HG03135 (cell line): ENCODE results near the gene COLEC11.
"Not testable (repeated sequence)": the region's sequence is repeated elsewhere in the genome, so short reads cannot be mapped to it uniquely, and the experiment has no call there.

ENCODE experiments used
- ATAC-seq: cut with Tn5 transposase; IDR thresholded peaks from one replicate; pipeline ENCODE4 v1.9.1; 2021; ENCODE audit warnings: mild to moderate bottlenecking, moderate library complexity; ENCODE audit not compliant: unreplicated experiment

Gene COLEC11

GRCh38 chr2:3619661-3620060 lies 24.7 kb downstream of the COLEC11 start:
- not testable (repeated sequence) for ATAC-seq

GRCh38 chr2:3620834-3621233 lies 25.9 kb downstream of the COLEC11 start:
- ATAC-seq: no peak

- no peak for ATAC-seq
These were observed 28.1 kb downstream of the COLEC11 start for GRCh38 chr2:3622967-3623366.

- ATAC-seq: no peak
These were observed 29.3 kb downstream of the COLEC11 start for GRCh38 chr2:3624059-3624794.

- no peak for ATAC-seq
These were observed 30.3 kb downstream of the COLEC11 start for GRCh38 chr2:3625186-3625585.

- no peak for ATAC-seq
These were observed 31.4 kb downstream of the COLEC11 start for GRCh38 chr2:3626118-3626811.

- ATAC-seq: no peak
These were observed 32.0 kb downstream of the COLEC11 start for GRCh38 chr2:3626812-3627499.

- no peak for ATAC-seq
These were observed 32.7 kb downstream of the COLEC11 start for GRCh38 chr2:3627500-3628100.

GRCh38 chr2:3628241-3628679 lies 33.3 kb downstream of the COLEC11 start:
- ATAC-seq: no peak

- ATAC-seq: no peak
These were observed 33.9 kb downstream of the COLEC11 start for GRCh38 chr2:3628800-3629199.

- ATAC-seq: no peak
These were observed 35.7 kb downstream of the COLEC11 start for GRCh38 chr2:3630631-3631030.

- no peak for ATAC-seq
These were observed 36.4 kb downstream of the COLEC11 start for GRCh38 chr2:3631161-3631850.

- ATAC-seq: no peak
These were observed 37.1 kb downstream of the COLEC11 start for GRCh38 chr2:3631851-3632659.

GRCh38 chr2:3633089-3633981 lies 38.4 kb downstream of the COLEC11 start:
- no peak for ATAC-seq

GRCh38 chr2:3633982-3634595 lies 39.2 kb downstream of the COLEC11 start:
- no peak for ATAC-seq

GRCh38 chr2:3634596-3635121 lies 39.7 kb downstream of the COLEC11 start:
- no peak for ATAC-seq

GRCh38 chr2:3635171-3635974 lies 40.5 kb downstream of the COLEC11 start:
- ATAC-seq: no peak

GRCh38 chr2:3635975-3636327 lies 41.0 kb downstream of the COLEC11 start:
- not testable (repeated sequence) for ATAC-seq
